ENCODE data around the gene ITGA6.
A peak's percentile ranks its signal among the peaks of the same experiment; 100 is the strongest.

The ITGA6 gene

GRCh38 chr2:172427256-172427989, at the start of gene ITGA6:
ITGA6 (plus strand) TSS chr2:172427586.
- peak; percentile 88 for DNase-seq (ENCODE audit: low spot score)

- DNase-seq (ENCODE audit: low spot score): peak; percentile 52
Observed at GRCh38 chr2:172380436-172381274, 46.7 kb upstream of the ITGA6 start.

GRCh38 chr2:172381275-172382027, 45.9 kb upstream of the ITGA6 start:
- no peak for DNase-seq (ENCODE audit: low spot score)

GRCh38 chr2:172387361-172387760, 40.0 kb upstream of the ITGA6 start:
- DNase-seq (ENCODE audit: low spot score): no peak

- DNase-seq (ENCODE audit: low spot score): no peak
Observed at GRCh38 chr2:172389685-172390339, 37.6 kb upstream of the ITGA6 start.

GRCh38 chr2:172394002-172394401, 33.4 kb upstream of the ITGA6 start:
- DNase-seq (ENCODE audit: low spot score): no peak

- DNase-seq (ENCODE audit: low spot score): no peak
Observed at GRCh38 chr2:172395503-172395902, 31.9 kb upstream of the ITGA6 start.

GRCh38 chr2:172397148-172397834, 30.1 kb upstream of the ITGA6 start:
- DNase-seq (ENCODE audit: low spot score): peak; percentile 66

- DNase-seq (ENCODE audit: low spot score): no peak
Observed at GRCh38 chr2:172398440-172398839, 28.9 kb upstream of the ITGA6 start.

- DNase-seq (ENCODE audit: low spot score): no peak
Observed at GRCh38 chr2:172399765-172400164, 27.6 kb upstream of the ITGA6 start.

GRCh38 chr2:172402198-172402597, 25.2 kb upstream of the ITGA6 start:
- DNase-seq (ENCODE audit: low spot score): no peak

- DNase-seq (ENCODE audit: low spot score): no peak
Observed at GRCh38 chr2:172403402-172403801, 24.0 kb upstream of the ITGA6 start.

GRCh38 chr2:172403881-172404468, 23.4 kb upstream of the ITGA6 start:
- no peak for DNase-seq (ENCODE audit: low spot score)

GRCh38 chr2:172404824-172405223, 22.6 kb upstream of the ITGA6 start:
- peak; percentile 77 for DNase-seq (ENCODE audit: low spot score)

- no peak for DNase-seq (ENCODE audit: low spot score)
Observed at GRCh38 chr2:172405673-172406072, 21.7 kb upstream of the ITGA6 start.

GRCh38 chr2:172408143-172408766, 19.1 kb upstream of the ITGA6 start:
- no peak for DNase-seq (ENCODE audit: low spot score)

GRCh38 chr2:172409042-172409441, 18.3 kb upstream of the ITGA6 start:
- DNase-seq (ENCODE audit: low spot score): no peak

GRCh38 chr2:172412984-172413492, 14.3 kb upstream of the ITGA6 start:
- no peak for DNase-seq (ENCODE audit: low spot score)

- no peak for DNase-seq (ENCODE audit: low spot score)
Observed at GRCh38 chr2:172415157-172415864, 12.1 kb upstream of the ITGA6 start.

- DNase-seq (ENCODE audit: low spot score): no peak
Observed at GRCh38 chr2:172415865-172416183, 11.6 kb upstream of the ITGA6 start.
